Vagina (tissue), 2 donors: ENCODE results near the gene ZNF804B. TPM values are rescaled to one million over a fixed set of nuclear protein-coding genes. Genes with fewer than 3 reads are reported as not detected.

Experiments used
- DNase-seq, 2 donors: peaks; one replicate each; pipeline ENCODE4 v3.0.0-alpha.2; 2017; ENCODE audit errors: extremely low spot score in 2 of 2
- H3K27ac ChIP-seq: fragments of 200-600 bp; sonication (generic); one replicate; pipeline ENCODE4 v1.5.1; 2019
- H3K27me3 ChIP-seq: fragments of 200-600 bp; sonication (generic); one replicate; pipeline ENCODE4 v1.5.1; 2019
- H3K36me3 ChIP-seq, 2 donors: fragments of 200-600 bp; sonication (generic); one replicate each; pipeline ENCODE4 v1.5.1; 2017 to 2019
- H3K4me1 ChIP-seq: fragments of 200-600 bp; sonication (generic); one replicate; pipeline ENCODE4 v1.5.1; 2019
- H3K4me3 ChIP-seq, 2 donors: fragments of 200-600 bp; sonication (generic); 1 replicate in 1 of 2; 2 replicates in 1 of 2; pipeline ENCODE4 v1.5.1; 2016 to 2019
- H3K9me3 ChIP-seq: fragments of 200-600 bp; sonication (generic); one replicate; pipeline ENCODE4 v1.5.1; 2019
- CTCF ChIP-seq, 3 experiments: fragments of 450-650 bp in 2 of 3; fragments of 200-600 bp in 1 of 3; sonication (generic) in 1 of 3; IDR thresholded peaks; one replicate each; pipeline ENCODE4 v1.5.1; 2017 to 2019; ENCODE audit warnings: antibody characterized with exemption in 3 of 3, mild to moderate bottlenecking in 2 of 3, moderate library complexity in 2 of 3
- POLR2A ChIP-seq, 2 donors: fragments of 450-650 bp; IDR thresholded peaks; one replicate each; pipeline ENCODE4 v1.6.1; 2017; ENCODE audit warnings: antibody characterized with exemption in 2 of 2, mild to moderate bottlenecking in 2 of 2, moderate library complexity in 2 of 2
- POLR2AphosphoS5 ChIP-seq, 2 donors: sonication (generic); formaldehyde crosslinking; IDR thresholded peaks; one replicate each; pipeline ENCODE4 v1.9.0; 2017; ENCODE audit warnings: antibody characterized with exemption in 2 of 2, mild to moderate bottlenecking in 2 of 2, low read depth in 1 of 2; ENCODE audit not compliant: insufficient read depth in 1 of 2
- intact Hi-C: fragments of 100-400 bp; cut with DNase I; formaldehyde crosslinking; loops from one replicate; pipeline ENCODE4 v1.15.1; 2023
- total RNA-seq: library from RNA; depleted of rRNA; stranded (reverse); fragments of >200 nt; gene quantifications from one replicate; pipeline ENCODE4 v1.2.3, GENCODE V29; 2016

The ZNF804B gene
- total RNA-seq, 1 donor from 2014 or later: not detected

GRCh38 chr7:89238156-89238555 lies 478.7 kb downstream of the ZNF804B start:
- H3K27ac ChIP-seq: no peak overlapping the region
- H3K27me3 ChIP-seq: no peaks in the 10 kb centered on the region
- no peaks in the 10 kb centered on the region for H3K9me3 ChIP-seq
- no peak for DNase-seq
- intact Hi-C loops: no loop called here
- TF ChIP-seq POLR2A (IDR thresholded peaks at IDR 0.05) (no peak), POLR2AphosphoS5 (IDR thresholded peaks at IDR 0.05; ENCODE audit: insufficient read depth in 1 of 2, low read depth in 1 of 2) (no peak), CTCF (IDR thresholded peaks at IDR 0.05) (no peak)
- no peaks in the 10 kb centered on the region for H3K4me1 ChIP-seq
- no peak overlapping the region for H3K4me3 ChIP-seq
- no peaks in the 10 kb centered on the region for H3K36me3 ChIP-seq

- H3K27me3 ChIP-seq: no peaks in the 10 kb centered on the region
- H3K27ac ChIP-seq: no peak overlapping the region
- no peaks in the 10 kb centered on the region for H3K4me1 ChIP-seq
- no peak overlapping the region for H3K4me3 ChIP-seq
- no peaks in the 10 kb centered on the region for H3K36me3 ChIP-seq
- DNase-seq: no peak
- H3K9me3 ChIP-seq: no peaks in the 10 kb centered on the region
- TF ChIP-seq CTCF (IDR thresholded peaks at IDR 0.05) (no peak), POLR2AphosphoS5 (IDR thresholded peaks at IDR 0.05; ENCODE audit: insufficient read depth in 1 of 2, low read depth in 1 of 2) (no peak)
- intact Hi-C loops: no loop called here
These were observed 486.7 kb downstream of the ZNF804B start for GRCh38 chr7:89246196-89246595.

GRCh38 chr7:89247207-89247606 lies 487.7 kb downstream of the ZNF804B start:
- DNase-seq: no peak
- intact Hi-C loops: no loop called here
- no peak overlapping the region for H3K4me3 ChIP-seq
- no peaks in the 10 kb centered on the region for H3K4me1 ChIP-seq
- no peaks in the 10 kb centered on the region for H3K9me3 ChIP-seq
- no peaks in the 10 kb centered on the region for H3K27me3 ChIP-seq
- no peak for TF ChIP-seq CTCF (IDR thresholded peaks at IDR 0.05)
- no peak overlapping the region for H3K27ac ChIP-seq
- no peaks in the 10 kb centered on the region for H3K36me3 ChIP-seq

GRCh38 chr7:89259085-89259484 lies 499.6 kb downstream of the ZNF804B start:
- Histone ChIP-seq H3K36me3 (no peaks in the 10 kb centered on the region), H3K9me3 (no peaks in the 10 kb centered on the region), H3K4me1 (no peaks in the 10 kb centered on the region), H3K4me3 (no peak overlapping the region), H3K27ac (no peak overlapping the region), H3K27me3 (no peaks in the 10 kb centered on the region)
- no peak for DNase-seq
- TF ChIP-seq CTCF (IDR thresholded peaks at IDR 0.05): no peak
- TF ChIP-seq POLR2AphosphoS5 (IDR thresholded peaks at IDR 0.05; ENCODE audit: insufficient read depth in 1 of 2, low read depth in 1 of 2): no peak
- TF ChIP-seq POLR2A (IDR thresholded peaks at IDR 0.05): no peak
- intact Hi-C loops: no loop called here

DNA sequence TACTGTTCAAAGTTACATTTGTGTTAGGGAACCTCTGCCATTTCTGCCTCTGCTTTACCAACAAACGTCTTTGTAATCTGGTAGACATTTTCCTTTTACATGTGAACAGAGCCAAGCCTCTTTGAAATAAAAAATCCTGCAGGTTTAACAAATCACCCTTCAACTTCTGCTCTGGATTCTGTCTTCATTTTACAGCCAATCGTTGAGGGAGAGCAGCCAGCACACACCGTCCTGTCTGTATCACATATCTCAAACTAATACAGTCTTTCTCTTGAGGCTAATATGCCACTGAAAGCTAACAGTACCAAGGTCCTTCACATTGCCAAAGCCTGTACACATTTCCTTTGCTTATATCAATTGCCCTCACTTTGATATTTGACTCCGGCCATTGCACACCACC lies 504.6 kb downstream of the ZNF804B start:
- TF ChIP-seq CTCF (IDR thresholded peaks at IDR 0.05): no peak
- no peak for TF ChIP-seq POLR2AphosphoS5 (IDR thresholded peaks at IDR 0.05; ENCODE audit: insufficient read depth in 1 of 2, low read depth in 1 of 2)
- no peak for TF ChIP-seq POLR2A (IDR thresholded peaks at IDR 0.05)

More for the DNA sequence above, 504.6 kb downstream of the ZNF804B start:
- H3K4me3 ChIP-seq: no peak overlapping the region
- H3K27me3 ChIP-seq: no peaks in the 10 kb centered on the region
- DNase-seq: no peak
- H3K27ac ChIP-seq: no peak overlapping the region
- intact Hi-C loops: no loop called here
- H3K36me3 ChIP-seq: no peaks in the 10 kb centered on the region
- no peaks in the 10 kb centered on the region for H3K9me3 ChIP-seq
- H3K4me1 ChIP-seq: no peaks in the 10 kb centered on the region
